ENCODE data around the gene CDH6. TPM values are rescaled to one million over a fixed set of nuclear protein-coding genes. Genes with fewer than 3 reads are reported as not detected.

CDH6 gene
- total and polyA plus RNA-seq, 2 of the 13 experiments (the other 11 are each of a cell fraction or from before 2014, with no cell fraction given): not detected

DNA sequence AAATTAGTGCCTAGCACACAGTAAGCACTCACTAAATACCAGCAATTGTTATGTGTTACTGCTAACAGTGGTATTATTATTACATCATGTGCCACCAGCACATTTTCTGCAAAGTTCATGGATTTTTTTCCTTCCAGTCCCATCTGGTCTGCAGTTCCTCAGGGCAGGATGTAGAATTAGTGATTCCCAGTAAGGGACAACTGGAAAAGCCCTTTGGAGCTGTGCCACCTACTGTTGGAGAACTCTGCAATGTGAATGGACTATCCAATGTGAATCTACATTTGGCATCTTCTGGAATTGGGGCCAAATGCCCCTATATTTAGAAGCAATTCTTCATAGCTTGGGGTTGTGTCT lies 154.0 kb downstream of the CDH6 start (continued):
- TF ChIP-seq ZFP41 (CRISPR knock-in tag; IDR thresholded peaks at IDR 0.05; ENCODE audit: borderline replicate concordance) (no peak), PLRG1 (conservative IDR thresholded peaks at IDR 0.05) (no peak)
- TF ChIP-seq, protein P1, sequence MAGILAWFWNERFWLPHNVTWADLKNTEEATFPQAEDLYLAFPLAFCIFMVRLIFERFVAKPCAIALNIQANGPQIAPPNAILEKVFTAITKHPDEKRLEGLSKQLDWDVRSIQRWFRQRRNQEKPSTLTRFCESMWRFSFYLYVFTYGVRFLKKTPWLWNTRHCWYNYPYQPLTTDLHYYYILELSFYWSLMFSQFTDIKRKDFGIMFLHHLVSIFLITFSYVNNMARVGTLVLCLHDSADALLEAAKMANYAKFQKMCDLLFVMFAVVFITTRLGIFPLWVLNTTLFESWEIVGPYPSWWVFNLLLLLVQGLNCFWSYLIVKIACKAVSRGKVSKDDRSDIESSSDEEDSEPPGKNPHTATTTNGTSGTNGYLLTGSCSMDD (CRISPR knock-in tag; IDR thresholded peaks at IDR 0.05): no peak

DNA sequence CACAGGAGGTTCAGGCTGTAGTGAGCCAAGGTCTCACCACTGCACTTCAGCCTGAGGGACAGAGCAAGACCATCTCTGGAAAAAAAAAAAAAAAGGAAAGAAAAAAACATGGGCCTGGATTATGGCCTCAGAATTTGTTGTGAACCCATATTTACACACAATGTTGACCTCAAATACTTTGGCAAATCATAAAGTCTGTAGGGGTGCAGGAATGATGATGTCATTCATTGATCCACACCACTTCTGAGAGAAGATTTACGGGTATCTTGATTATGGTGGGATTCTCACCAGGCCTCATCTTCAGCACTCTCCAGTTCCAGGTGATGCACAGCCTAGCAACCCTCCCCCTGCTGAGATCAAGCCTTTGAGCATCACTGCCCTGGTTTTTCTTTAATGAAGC lies 156.9 kb downstream of the CDH6 start:
- FAIRE-seq (no peak), ATAC-seq (no peak), DNase-seq (ENCODE audit: low spot score) (no peak)
- H3K4me2 ChIP-seq (ENCODE audit: low read depth, low read length): no peak overlapping the region
- no TSS peak for BruUV-seq (replicated peaks)
- intact Hi-C loops (cut with micrococcal nuclease; ENCODE audit: unreplicated experiment): no loop called here
- H3K9ac ChIP-seq (ENCODE audit: insufficient read depth, low read depth, low read length): no peak overlapping the region
- H3K27me3 ChIP-seq (ENCODE audit: control insufficient read depth in 1 of 2, insufficient read depth in 2 of 2, low read length in 2 of 2): peaks cover 0 to 5% of the 10 kb centered on the region in 2 experiments; a peak in 1 of 5 replicates
- H3K4me3 ChIP-seq (replicated peaks in 1 of 3; ENCODE audit: insufficient read depth in 1 of 3, low read depth in 2 of 3, low read length in 3 of 3): no peak overlapping the region
- H3K79me2 ChIP-seq (ENCODE audit: insufficient read depth, low read length): no peaks in the 10 kb centered on the region
- H3K27ac ChIP-seq (ENCODE audit: extremely low read length, insufficient read depth, low read length): no peak overlapping the region
- TF ChIP-seq BHLHE40 (IDR thresholded peaks at IDR 0.05; ENCODE audit: low read length) (no peak), ATF7 (IDR thresholded peaks at IDR 0.05) (peak; percentile 71; the same call in 1 of the 2 replicates), ATF7 (CRISPR knock-in tag; IDR thresholded peaks at IDR 0.05) (no peak)
- no peaks in the 10 kb centered on the region for H4K20me1 ChIP-seq (ENCODE audit: insufficient read depth, low read length)
- H2AFZ ChIP-seq (ENCODE audit: low read length): no peak overlapping the region
- 11% methylated on average over 1 of the region's 1 CpG for WGBS (ENCODE audit: low lambda C conversion rate)
- H3K4me1 ChIP-seq (ENCODE audit: insufficient read depth, low read length): no peaks in the 10 kb centered on the region
- ChIA-PET CTCF (ENCODE audit: low intra/inter-chr PET ratio, low total read pairs) (no interaction called here), POLR2A (no interaction called here)
- in situ Hi-C loops (cut with HindIII; ENCODE audit: extremely low pct_ligation_motif_present, low pct_unique_long_range_greater_than_20kb): no loop called here
- no peaks in the 10 kb centered on the region for H3K9me3 ChIP-seq (ENCODE audit: low read length)
- no peaks in the 10 kb centered on the region for H3K36me3 ChIP-seq (replicated peaks in 1 of 2; ENCODE audit: control insufficient read depth in 1 of 2, insufficient read depth in 2 of 2, low read length in 2 of 2)

DNA sequence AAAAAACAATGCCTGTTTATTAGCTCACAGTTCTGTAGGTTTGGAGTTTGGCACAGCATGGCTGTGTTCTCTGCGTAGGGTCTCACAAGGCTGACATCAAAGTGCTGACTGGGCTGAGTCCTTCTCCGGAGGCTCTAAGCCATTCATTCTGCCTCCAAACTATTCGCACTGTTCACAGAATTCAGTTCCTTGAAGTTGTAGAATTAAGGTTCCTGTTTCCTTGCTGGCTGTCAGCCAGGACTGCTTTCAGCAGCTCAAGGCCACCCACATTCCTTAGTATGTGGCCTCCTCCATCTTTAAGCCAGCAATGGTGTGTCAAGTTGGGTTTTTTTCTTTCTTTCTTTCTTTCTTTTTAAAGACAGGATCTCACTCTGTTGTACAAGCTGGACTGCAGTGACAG lies 161.9 kb downstream of the CDH6 start:
- DNase-seq (ENCODE audit: low spot score): no peak
- no peaks in the 10 kb centered on the region for H4K20me1 ChIP-seq (ENCODE audit: insufficient read depth, low read length)
- 58% methylated on average over 3 of the region's 3 CpGs for WGBS (ENCODE audit: low lambda C conversion rate)
- POLR2A ChIA-PET: no interaction called here
- ATAC-seq: no peak
- intact Hi-C loops (cut with micrococcal nuclease; ENCODE audit: unreplicated experiment) (no loop called here), in situ Hi-C loops (cut with HindIII; ENCODE audit: extremely low pct_ligation_motif_present, low pct_unique_long_range_greater_than_20kb) (no loop called here)
- no peaks in the 10 kb centered on the region for H3K4me1 ChIP-seq (ENCODE audit: insufficient read depth, low read length)
- no peak for TF ChIP-seq TEAD2 (CRISPR knock-in tag; IDR thresholded peaks at IDR 0.05)
- TF ChIP-seq ZNF562 (CRISPR knock-in tag; IDR thresholded peaks at IDR 0.05; ENCODE audit: borderline replicate concordance): no peak
- no peak for TF ChIP-seq SRSF9 (IDR thresholded peaks at IDR 0.05; ENCODE audit: borderline replicate concordance, insufficient read depth, low read depth, low read length, poor library complexity, severe bottlenecking)
- TF ChIP-seq CCDC6 (CRISPR knock-in tag; IDR thresholded peaks at IDR 0.05): no peak
- no peak for TF ChIP-seq ZKSCAN1 (IDR thresholded peaks at IDR 0.05; ENCODE audit: low read length)
- no peak for TF ChIP-seq ZSCAN20 (CRISPR knock-in tag; IDR thresholded peaks at IDR 0.05; ENCODE audit: borderline replicate concordance)
- TF ChIP-seq KLF12 (CRISPR knock-in tag; IDR thresholded peaks at IDR 0.05; ENCODE audit: borderline replicate concordance): no peak
- H3K27ac ChIP-seq (ENCODE audit: extremely low read length, insufficient read depth, low read length): no peak overlapping the region
- FAIRE-seq: no peak
- H3K9me3 ChIP-seq (ENCODE audit: low read length): no peaks in the 10 kb centered on the region
- no peak overlapping the region for H3K9ac ChIP-seq (ENCODE audit: insufficient read depth, low read depth, low read length)
- H3K36me3 ChIP-seq (replicated peaks in 1 of 2; ENCODE audit: control insufficient read depth in 1 of 2, insufficient read depth in 2 of 2, low read length in 2 of 2): no peaks in the 10 kb centered on the region
- H3K4me2 ChIP-seq (ENCODE audit: low read depth, low read length): no peak overlapping the region
- no peaks in the 10 kb centered on the region for H3K79me2 ChIP-seq (ENCODE audit: insufficient read depth, low read length)
- peaks cover 0 to 5% of the 10 kb centered on the region in 2 experiments; a peak in 1 of 5 replicates for H3K27me3 ChIP-seq (ENCODE audit: control insufficient read depth in 1 of 2, insufficient read depth in 2 of 2, low read length in 2 of 2)
- H2AFZ ChIP-seq (ENCODE audit: low read length): no peak overlapping the region
- H3K4me3 ChIP-seq (replicated peaks in 1 of 3; ENCODE audit: insufficient read depth in 1 of 3, low read depth in 2 of 3, low read length in 3 of 3): no peak overlapping the region
- no TSS peak for BruUV-seq (replicated peaks)
- CTCF ChIA-PET (ENCODE audit: low intra/inter-chr PET ratio, low total read pairs): no interaction called here
